Activated gamma-delta T cell (primary cell): ENCODE measurements around the gene RDX.

ENCODE experiments used
- DNase-seq: peaks from one replicate; lab custom pipeline; 2025; lab: John Stamatoyannopoulos, UW

RDX gene

DNA sequence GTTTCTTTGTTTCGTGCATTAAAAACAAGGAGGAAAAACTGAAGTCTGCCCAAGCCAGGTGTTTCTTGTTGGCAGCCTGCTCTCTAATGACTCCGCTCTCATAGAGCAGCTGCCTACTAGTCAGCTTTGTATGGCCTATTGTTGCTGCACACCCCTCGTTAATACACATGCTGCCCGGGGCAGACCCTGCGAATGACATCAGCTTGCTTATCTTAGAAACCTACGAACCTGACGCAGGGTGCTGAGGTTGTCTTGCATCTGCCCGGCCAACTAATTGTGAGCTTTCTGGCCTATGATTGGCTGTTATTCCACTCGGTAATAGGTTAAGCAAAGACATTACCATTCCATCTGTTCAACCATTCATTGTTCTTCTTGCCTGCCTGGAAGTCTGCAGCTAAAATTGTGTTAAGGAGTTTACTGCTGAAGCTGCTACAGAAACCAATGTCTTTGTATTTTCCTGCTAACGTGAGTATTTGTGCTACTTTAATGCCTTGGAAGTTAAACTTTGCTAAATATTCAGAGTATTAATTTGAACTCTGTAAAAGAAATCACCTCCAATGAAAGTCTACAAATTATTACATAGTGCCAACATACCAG lies 165.7 kb downstream of the RDX start:
- no peak for DNase-seq

DNA sequence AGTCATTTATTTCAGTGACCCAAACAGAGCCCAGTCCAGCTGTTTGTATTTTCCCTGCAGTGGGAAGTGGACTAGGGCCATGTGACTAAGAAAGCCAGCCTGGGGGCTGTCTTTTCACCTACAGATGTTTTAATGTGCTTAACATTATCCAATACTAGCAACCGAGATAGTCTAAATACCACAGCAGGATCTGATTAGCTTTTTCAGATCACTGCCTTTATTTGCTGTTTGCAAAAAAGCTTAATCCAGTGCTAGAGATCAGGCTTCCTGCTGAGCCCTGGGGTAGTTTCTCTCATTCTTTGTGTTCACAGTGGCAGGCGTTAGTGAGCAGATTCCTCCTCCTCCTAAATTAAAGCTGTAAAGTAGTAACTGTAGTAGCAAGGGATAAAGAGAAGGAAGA lies 168.3 kb downstream of the RDX start:
- DNase-seq: no peak

DNA sequence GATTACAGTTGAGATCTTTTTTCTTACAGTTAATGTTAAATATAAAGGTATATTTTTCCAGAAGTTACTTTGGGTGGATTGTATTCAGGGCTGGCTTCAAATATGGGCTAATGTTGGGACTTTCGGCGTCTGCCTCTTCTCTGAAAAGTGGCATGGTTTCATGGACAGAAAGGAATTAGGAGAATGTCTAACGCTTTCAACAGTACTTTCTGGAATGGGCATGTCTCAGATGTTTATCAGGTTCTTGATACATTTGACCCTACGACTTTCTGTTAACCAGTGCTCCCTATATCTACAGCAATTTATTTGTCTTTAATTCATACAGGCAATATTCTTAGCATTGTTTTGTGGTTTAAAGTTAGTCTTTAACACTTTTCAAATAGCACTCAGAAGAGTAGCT lies 169.5 kb downstream of the RDX start:
- no peak for DNase-seq

DNA sequence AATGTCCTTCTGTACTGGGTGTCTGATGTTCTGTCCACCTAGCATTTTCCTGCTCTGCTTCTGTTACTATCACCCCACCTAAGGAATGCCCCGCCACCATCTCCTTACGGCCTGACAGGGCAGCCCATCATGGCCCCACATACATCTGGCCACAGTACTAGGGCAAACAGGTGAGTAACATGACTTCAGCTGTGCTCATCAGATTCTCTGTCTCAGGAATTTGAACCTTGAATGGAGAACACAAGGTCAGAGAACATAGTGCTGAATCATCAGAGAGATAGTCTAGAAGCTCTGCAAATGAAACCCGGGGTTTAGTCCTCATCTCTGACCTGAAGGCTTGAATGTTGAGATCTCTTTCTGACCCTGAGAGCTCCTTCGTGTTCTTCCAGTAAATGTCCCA lies 170.8 kb downstream of the RDX start:
- no peak for DNase-seq
